ENCODE results near the gene CACNG1. TPM values are rescaled to one million over a fixed set of nuclear protein-coding genes. Genes with fewer than 3 reads are reported as not detected.

Gene CACNG1
- total and polyA plus RNA-seq, 8 donors, result not detected

DNA sequence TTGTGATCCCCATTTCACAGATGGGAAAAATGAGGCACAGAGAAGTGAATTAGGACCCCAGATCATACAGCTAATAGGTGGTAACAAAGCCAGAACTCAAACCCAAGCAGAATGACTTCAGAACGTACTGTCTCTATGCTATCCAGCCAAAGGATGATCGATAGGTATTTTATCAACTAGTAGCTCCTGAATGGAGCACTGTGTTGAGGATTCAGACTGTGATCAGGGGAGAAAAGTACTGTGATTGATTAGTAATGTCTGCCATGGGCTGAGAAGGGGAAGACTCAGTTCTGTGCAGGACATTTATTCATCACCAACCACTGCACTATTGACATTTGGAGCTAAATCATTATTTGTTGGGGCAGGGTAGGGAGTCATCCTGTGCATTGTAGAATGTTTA lies 41.1 kb upstream of the CACNG1 start:
- ATAC-seq, result no peak
- intact Hi-C loops (cut with DNase I), result no loop called here
- no peak for DNase-seq
- Histone ChIP-seq H3K9me3 (peaks cover 0 to 5% of the 10 kb centered on the region in 2 donors), H3K4me3 (no peak overlapping the region), H3K27ac (no peak overlapping the region), H3K4me1 (no peaks in the 10 kb centered on the region), H3K27me3 (peaks cover 0 to 10% of the 10 kb centered on the region in 2 donors), H3K36me3 (no peaks in the 10 kb centered on the region)
- TF ChIP-seq, protein P1, sequence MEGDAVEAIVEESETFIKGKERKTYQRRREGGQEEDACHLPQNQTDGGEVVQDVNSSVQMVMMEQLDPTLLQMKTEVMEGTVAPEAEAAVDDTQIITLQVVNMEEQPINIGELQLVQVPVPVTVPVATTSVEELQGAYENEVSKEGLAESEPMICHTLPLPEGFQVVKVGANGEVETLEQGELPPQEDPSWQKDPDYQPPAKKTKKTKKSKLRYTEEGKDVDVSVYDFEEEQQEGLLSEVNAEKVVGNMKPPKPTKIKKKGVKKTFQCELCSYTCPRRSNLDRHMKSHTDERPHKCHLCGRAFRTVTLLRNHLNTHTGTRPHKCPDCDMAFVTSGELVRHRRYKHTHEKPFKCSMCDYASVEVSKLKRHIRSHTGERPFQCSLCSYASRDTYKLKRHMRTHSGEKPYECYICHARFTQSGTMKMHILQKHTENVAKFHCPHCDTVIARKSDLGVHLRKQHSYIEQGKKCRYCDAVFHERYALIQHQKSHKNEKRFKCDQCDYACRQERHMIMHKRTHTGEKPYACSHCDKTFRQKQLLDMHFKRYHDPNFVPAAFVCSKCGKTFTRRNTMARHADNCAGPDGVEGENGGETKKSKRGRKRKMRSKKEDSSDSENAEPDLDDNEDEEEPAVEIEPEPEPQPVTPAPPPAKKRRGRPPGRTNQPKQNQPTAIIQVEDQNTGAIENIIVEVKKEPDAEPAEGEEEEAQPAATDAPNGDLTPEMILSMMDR (IDR thresholded peaks at IDR 0.05), result no peak

DNA sequence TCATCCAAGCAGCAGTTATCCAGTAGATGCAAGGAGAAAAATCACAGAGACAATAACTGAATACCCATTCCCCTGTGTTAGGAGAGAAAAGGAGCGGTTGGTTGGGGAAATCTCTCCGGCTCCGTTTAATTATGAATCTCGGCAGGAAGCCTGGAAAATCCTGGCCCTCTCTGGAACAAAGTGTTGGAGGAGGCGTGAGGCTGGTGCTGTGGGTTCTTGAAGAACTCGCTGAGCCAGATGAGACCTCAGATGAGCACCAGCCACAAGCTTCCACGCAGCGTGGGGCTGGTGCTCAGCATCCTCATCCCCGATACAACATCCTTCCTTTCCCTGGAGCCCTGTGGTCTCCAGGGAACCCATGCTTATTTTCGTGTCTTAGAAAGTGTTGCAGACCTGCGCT lies 40.2 kb upstream of the CACNG1 start:
- ATAC-seq, result no peak
- intact Hi-C loops (cut with DNase I), result no loop called here

DNA sequence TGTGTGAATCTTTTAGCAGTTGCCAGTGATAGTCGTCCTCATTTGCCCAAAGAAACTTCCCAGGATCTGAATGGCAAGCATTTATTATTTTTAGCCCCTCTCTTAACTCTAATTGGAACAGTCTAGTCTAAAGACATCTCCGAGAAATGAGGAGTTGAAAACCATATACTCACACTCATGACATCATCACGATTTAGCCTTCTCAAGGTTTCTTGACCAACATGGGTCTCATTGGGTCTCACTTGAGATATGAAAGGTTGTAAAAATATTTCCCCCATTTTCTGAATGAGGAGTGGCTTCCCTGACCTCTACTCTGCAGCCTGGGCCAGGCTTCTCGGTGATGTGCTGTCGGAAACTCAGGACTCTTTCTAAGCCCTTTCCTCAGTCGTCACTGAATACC lies 37.1 kb upstream of the CACNG1 start:
- intact Hi-C loops (cut with DNase I), result no loop called here
- DNase-seq (no peak), ATAC-seq (no peak)
- TF ChIP-seq, protein P1 (IDR thresholded peaks at IDR 0.05), result no peak
- H3K4me3 ChIP-seq, result no peak overlapping the region
- peaks cover 0 to 5% of the 10 kb centered on the region in 2 donors for H3K9me3 ChIP-seq
- no peaks in the 10 kb centered on the region for H3K4me1 ChIP-seq
- H3K36me3 ChIP-seq, result no peaks in the 10 kb centered on the region
- H3K27ac ChIP-seq, result no peak overlapping the region
- H3K27me3 ChIP-seq, result peaks cover 0 to 10% of the 10 kb centered on the region in 2 donors

More for the DNA sequence above, 40.2 kb upstream of the CACNG1 start:
- TF ChIP-seq, protein P1 (IDR thresholded peaks at IDR 0.05), result no peak
- H3K27ac ChIP-seq, result no peak overlapping the region
- H3K4me3 ChIP-seq, result no peak overlapping the region
- peaks cover 0 to 5% of the 10 kb centered on the region in 2 donors for H3K9me3 ChIP-seq
- H3K4me1 ChIP-seq, result no peaks in the 10 kb centered on the region
- H3K27me3 ChIP-seq, result peaks cover 0 to 10% of the 10 kb centered on the region in 2 donors
- no peak for DNase-seq
- H3K36me3 ChIP-seq, result no peaks in the 10 kb centered on the region

DNA sequence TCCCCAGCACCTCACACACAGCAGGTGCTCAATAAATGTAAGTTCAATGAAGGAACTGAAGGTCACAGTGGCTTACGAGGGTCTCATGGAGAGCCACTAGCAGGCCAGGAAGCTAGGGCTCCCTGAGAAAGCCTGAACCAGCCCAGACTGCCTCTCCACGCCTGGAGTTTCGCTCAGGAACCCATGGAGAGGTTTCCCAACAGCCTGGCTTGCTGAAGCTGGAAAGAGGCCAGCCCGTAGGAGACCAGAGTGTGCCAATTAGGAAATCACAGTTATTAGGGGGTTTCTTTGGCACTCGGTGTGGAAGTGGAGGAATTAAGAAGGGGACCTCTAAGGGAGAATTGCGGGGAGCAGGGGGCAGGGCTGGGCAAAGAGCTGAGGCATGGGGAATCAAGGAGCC lies 36.3 kb upstream of the CACNG1 start:
- Histone ChIP-seq H3K36me3 (no peaks in the 10 kb centered on the region), H3K27ac (no peak overlapping the region), H3K9me3 (peaks cover 0 to 5% of the 10 kb centered on the region in 2 donors), H3K4me1 (no peaks in the 10 kb centered on the region), H3K4me3 (no peak overlapping the region), H3K27me3 (peaks cover 0 to 10% of the 10 kb centered on the region in 2 donors)
- intact Hi-C loops (cut with DNase I), result no loop called here
- DNase-seq, result peak in 2 of 4 donors; percentile 3 to 10
- no peak for ATAC-seq
- TF ChIP-seq, protein P1 (IDR thresholded peaks at IDR 0.05), result no peak

DNA sequence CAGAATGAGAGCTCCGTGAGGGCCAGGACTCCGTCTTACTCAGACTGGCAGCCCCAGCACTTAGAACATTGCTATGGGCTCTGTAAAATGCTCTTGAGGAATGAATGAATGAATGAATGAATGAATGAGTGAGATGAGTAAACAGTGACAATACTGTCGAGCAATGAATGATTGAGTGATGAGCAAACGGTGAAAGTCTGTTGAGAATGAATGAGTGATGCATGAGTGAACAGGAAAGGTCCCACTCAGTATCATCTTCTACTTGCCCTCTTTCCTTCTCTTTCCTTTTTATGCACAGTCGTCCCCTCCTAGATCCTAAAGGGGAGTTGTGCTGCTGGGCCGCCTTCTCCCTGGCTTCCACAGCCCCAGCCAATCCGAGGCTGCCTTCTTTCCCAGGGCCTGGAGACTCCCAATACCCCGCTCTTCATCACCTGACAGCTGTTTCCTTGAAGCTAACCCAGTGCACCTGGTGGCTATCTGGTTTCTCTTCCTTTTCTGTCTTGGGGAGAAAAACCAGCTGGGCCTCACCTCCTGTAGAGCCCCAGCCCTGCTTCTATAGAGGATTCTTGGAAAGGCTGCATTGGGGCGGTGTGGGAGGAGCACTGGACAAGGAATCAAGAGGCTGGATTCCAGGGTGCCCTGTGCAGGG lies 32.7 kb upstream of the CACNG1 start:
- Histone ChIP-seq H3K4me1 (no peaks in the 10 kb centered on the region), H3K27ac (no peak overlapping the region), H3K9me3 (peaks cover 0 to 5% of the 10 kb centered on the region in 2 donors), H3K36me3 (no peaks in the 10 kb centered on the region), H3K4me3 (no peak overlapping the region), H3K27me3 (peaks cover 0 to 7% of the 10 kb centered on the region in 2 donors)
- TF ChIP-seq, protein P1 (IDR thresholded peaks at IDR 0.05), result no peak
- intact Hi-C loops (cut with DNase I), result no loop called here
- ATAC-seq, result no peak
- DNase-seq, result no peak

Data from left lung (tissue), 10 donors.